Parathyroid adenoma (tissue), 2 donors: Measurements from ENCODE around the gene RPL13.

Source experiments
- H2AFZ ChIP-seq: fragments of 300-600 bp; sonication (generic); one replicate; pipeline ENCODE4 v1.7.0; 2017; ENCODE audit warnings: antibody characterized with exemption, mild to moderate bottlenecking
- H3K27ac ChIP-seq: fragments of 300-600 bp; sonication (generic); one replicate; pipeline ENCODE4 v1.7.0; 2017
- H3K27me3 ChIP-seq: fragments of 300-600 bp; sonication (generic); one replicate; pipeline ENCODE4 v1.7.0; 2017; ENCODE audit warnings: low read length; ENCODE audit not compliant: control insufficient read depth, insufficient read depth
- H3K36me3 ChIP-seq: fragments of 300-600 bp; sonication (generic); one replicate; pipeline ENCODE4 v1.7.0; 2017; ENCODE audit warnings: low read length; ENCODE audit not compliant: control insufficient read depth, insufficient read depth
- H3K4me1 ChIP-seq: fragments of 300-600 bp; sonication (generic); one replicate; pipeline ENCODE4 v1.7.0; 2017; ENCODE audit warnings: control low read depth
- H3K4me2 ChIP-seq: fragments of 300-600 bp; sonication (generic); one replicate; pipeline ENCODE4 v1.7.0; 2017; ENCODE audit warnings: low read length
- H3K4me3 ChIP-seq: fragments of 300-600 bp; sonication (generic); one replicate; pipeline ENCODE4 v1.7.0; 2017; ENCODE audit warnings: low read depth, low read length
- H3K79me2 ChIP-seq: fragments of 300-600 bp; sonication (generic); one replicate; pipeline ENCODE4 v1.7.0; 2017; ENCODE audit warnings: control low read depth
- H3K9ac ChIP-seq: fragments of 300-600 bp; sonication (generic); one replicate; pipeline ENCODE4 v1.7.0; 2017; ENCODE audit warnings: mild to moderate bottlenecking
- H3K9me3 ChIP-seq: fragments of 300-600 bp; sonication (generic); one replicate; pipeline ENCODE4 v1.7.0; 2017; ENCODE audit warnings: low read length; ENCODE audit not compliant: control insufficient read depth
- TF ChIP-seq, protein P1 (sequence below): fragments of 300-600 bp; sonication (generic); IDR thresholded peaks from one replicate; pipeline ENCODE4 v1.7.0; 2017; ENCODE audit warnings: antibody characterized with exemption, mild to moderate bottlenecking
- donor health status: primary hyperparathyroidism.

The RPL13 gene

DNA sequence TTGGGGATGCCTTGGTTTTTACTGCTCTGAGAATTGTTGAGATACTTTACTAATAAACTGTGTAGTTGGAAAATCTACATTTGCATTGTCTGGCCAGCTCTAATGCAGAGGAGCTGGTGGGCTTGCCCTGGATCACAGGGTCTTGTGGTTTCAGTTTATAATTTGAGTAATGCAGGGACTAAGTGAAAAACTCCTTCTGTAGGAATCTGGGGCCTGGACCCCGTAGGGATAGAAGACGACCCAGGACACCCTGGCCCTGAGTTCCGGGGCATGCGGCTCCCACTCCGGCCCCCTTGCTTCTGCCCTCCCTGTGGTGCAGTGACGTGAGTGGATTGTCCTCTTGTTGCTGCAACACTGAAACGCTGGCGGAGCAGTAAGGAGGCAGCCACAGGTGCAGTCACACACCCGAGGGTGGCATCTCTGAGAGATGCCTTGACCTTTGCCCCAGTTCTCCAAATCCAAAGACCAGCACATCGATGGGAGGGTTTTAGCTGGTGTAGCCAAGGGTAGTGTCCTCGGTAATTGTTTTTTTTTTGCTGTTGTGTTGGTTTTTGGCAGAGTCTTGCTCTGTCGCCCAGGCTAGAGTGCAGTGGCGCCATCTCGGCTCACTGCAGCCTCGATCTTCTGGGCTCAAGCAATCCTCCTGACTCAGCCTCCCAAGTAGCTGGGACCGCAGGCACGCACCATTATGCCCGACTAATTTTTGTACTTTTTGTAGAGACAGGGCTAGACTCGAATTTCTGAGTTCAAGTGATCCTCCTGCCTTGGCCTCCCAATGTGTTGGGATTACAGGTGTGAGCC lies 2.6 kb upstream of the RPL13 start:
- Histone ChIP-seq H3K27me3 (no peaks in the 10 kb centered on the region), H3K36me3 (no peaks in the 10 kb centered on the region), H3K9me3 (no peaks in the 10 kb centered on the region), H3K4me2 (no peak overlapping the region), H3K4me3 (no peak overlapping the region), H3K27ac (no peak overlapping the region), H2AFZ (no peak overlapping the region), H3K9ac (no peak overlapping the region), H3K4me1 (peaks cover 10% of the 10 kb centered on the region), H3K79me2 (no peaks in the 10 kb centered on the region)
- TF ChIP-seq, protein P1, sequence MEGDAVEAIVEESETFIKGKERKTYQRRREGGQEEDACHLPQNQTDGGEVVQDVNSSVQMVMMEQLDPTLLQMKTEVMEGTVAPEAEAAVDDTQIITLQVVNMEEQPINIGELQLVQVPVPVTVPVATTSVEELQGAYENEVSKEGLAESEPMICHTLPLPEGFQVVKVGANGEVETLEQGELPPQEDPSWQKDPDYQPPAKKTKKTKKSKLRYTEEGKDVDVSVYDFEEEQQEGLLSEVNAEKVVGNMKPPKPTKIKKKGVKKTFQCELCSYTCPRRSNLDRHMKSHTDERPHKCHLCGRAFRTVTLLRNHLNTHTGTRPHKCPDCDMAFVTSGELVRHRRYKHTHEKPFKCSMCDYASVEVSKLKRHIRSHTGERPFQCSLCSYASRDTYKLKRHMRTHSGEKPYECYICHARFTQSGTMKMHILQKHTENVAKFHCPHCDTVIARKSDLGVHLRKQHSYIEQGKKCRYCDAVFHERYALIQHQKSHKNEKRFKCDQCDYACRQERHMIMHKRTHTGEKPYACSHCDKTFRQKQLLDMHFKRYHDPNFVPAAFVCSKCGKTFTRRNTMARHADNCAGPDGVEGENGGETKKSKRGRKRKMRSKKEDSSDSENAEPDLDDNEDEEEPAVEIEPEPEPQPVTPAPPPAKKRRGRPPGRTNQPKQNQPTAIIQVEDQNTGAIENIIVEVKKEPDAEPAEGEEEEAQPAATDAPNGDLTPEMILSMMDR, result no peak

- H2AFZ ChIP-seq, result peak overlapping the region; percentile 99
- peak overlapping the region; percentile 88 for H3K4me3 ChIP-seq
- no peaks in the 10 kb centered on the region for H3K79me2 ChIP-seq
- peak overlapping the region; percentile 96 for H3K27ac ChIP-seq
- peak overlapping the region; percentile 86 for H3K4me2 ChIP-seq
- H3K9me3 ChIP-seq, result no peaks in the 10 kb centered on the region
- H3K27me3 ChIP-seq, result no peaks in the 10 kb centered on the region
- H3K36me3 ChIP-seq, result no peaks in the 10 kb centered on the region
- peaks cover 29% of the 10 kb centered on the region for H3K4me1 ChIP-seq
- TF ChIP-seq, protein P1, result no peak
- peak overlapping the region; percentile 93 for H3K9ac ChIP-seq
These were observed 831 bp downstream of the RPL13 start for GRCh38 chr16:89561142-89561883.

DNA sequence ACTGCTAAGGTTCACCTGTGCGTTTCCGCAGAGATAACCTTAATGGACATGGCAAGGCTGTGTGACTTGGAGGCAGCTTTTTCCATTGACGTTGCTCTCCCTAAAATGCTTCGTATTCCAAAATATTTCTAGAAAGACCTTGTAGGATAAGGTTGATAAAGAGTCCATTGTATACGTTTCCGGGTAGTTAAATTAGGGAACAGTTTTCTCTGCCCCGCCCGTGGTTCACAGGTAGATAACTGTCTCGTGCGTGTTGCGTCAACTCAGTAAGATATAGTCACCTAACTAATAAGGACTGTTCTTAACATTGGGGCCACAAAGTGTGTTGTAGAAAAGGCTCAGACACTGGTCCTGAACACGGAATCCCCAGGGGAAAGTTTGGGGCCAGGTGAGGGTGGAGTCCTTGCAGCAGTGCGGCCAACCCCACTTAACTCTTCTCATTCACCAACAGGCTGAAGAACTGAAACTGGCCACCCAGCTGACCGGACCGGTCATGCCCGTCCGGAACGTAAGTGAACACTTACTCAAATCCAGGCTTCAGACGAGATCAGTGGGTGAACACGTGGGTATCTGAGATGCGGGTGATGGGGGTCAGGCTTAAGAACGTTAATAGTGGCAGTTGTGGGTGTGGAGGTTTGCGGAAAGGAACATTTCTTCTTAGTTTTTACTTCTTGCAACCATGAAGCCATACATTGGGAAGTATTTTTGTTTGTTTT lies 1.6 kb downstream of the RPL13 start:
- Histone ChIP-seq H3K27ac (peak overlapping the region; percentile 96), H3K9me3 (no peaks in the 10 kb centered on the region), H3K79me2 (no peaks in the 10 kb centered on the region), H3K4me3 (peak overlapping the region; percentile 88), H3K4me1 (peaks cover 29% of the 10 kb centered on the region), H3K27me3 (no peaks in the 10 kb centered on the region), H3K9ac (no peak overlapping the region), H3K36me3 (no peaks in the 10 kb centered on the region), H3K4me2 (peak overlapping the region; percentile 86), H2AFZ (no peak overlapping the region)
- TF ChIP-seq, protein P1, result no peak

DNA sequence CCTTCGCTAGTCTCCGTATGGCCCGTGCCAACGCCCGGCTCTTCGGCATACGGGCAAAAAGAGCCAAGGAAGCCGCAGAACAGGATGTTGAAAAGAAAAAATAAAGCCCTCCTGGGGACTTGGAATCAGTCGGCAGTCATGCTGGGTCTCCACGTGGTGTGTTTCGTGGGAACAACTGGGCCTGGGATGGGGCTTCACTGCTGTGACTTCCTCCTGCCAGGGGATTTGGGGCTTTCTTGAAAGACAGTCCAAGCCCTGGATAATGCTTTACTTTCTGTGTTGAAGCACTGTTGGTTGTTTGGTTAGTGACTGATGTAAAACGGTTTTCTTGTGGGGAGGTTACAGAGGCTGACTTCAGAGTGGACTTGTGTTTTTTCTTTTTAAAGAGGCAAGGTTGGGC lies 2.5 kb downstream of the RPL13 start:
- TF ChIP-seq, protein P1, result no peak
- H3K4me2 ChIP-seq, result no peak overlapping the region
- no peaks in the 10 kb centered on the region for H3K27me3 ChIP-seq
- H3K36me3 ChIP-seq, result no peaks in the 10 kb centered on the region
- H2AFZ ChIP-seq, result no peak overlapping the region
- no peak overlapping the region for H3K9ac ChIP-seq
- peaks cover 29% of the 10 kb centered on the region for H3K4me1 ChIP-seq
- H3K79me2 ChIP-seq, result no peaks in the 10 kb centered on the region
- no peak overlapping the region for H3K4me3 ChIP-seq
- H3K27ac ChIP-seq, result no peak overlapping the region
- H3K9me3 ChIP-seq, result no peaks in the 10 kb centered on the region
